ENCODE data around the gene TMEM165.

The TMEM165 gene

GRCh38 chr4:55397520-55398321 is 2.0 kb downstream of the TMEM165 start (continued):
- TF ChIP-seq MZF1 (tag by site-specific recombination; IDR thresholded peaks at IDR 0.05; ENCODE audit: borderline replicate concordance): no peak
- TF ChIP-seq ZNF148 (tag by site-specific recombination; IDR thresholded peaks at IDR 0.05; ENCODE audit: borderline replicate concordance): no peak
- TF ChIP-seq PRDM10 (tag by site-specific recombination; IDR thresholded peaks at IDR 0.05): peak; percentile 78
- no peak for TF ChIP-seq ZNF391 (tag by site-specific recombination; IDR thresholded peaks at IDR 0.05; ENCODE audit: borderline replicate concordance, low read depth)
- TF ChIP-seq PBX3 (CRISPR knock-in tag; IDR thresholded peaks at IDR 0.05): no peak
- TF ChIP-seq ZNF133 (tag by site-specific recombination; IDR thresholded peaks at IDR 0.05): no peak
- TF ChIP-seq BCL6B (tag by site-specific recombination; IDR thresholded peaks at IDR 0.05): no peak
- TF ChIP-seq ZNF830 (tag by site-specific recombination; IDR thresholded peaks at IDR 0.05; ENCODE audit: low read depth): no peak
- TF ChIP-seq ZNF416 (tag by site-specific recombination; IDR thresholded peaks at IDR 0.05): no peak
- TF ChIP-seq GFI1B (tag by site-specific recombination; IDR thresholded peaks at IDR 0.05): no peak
- TF ChIP-seq ZNF280D (tag by site-specific recombination; IDR thresholded peaks at IDR 0.05): peak; percentile 59; the same call in 1 of the 2 replicates
- TF ChIP-seq ZNF501 (tag by site-specific recombination; IDR thresholded peaks at IDR 0.05): no peak
- no peak for TF ChIP-seq ZNF23 (tag by site-specific recombination; IDR thresholded peaks at IDR 0.05; ENCODE audit: borderline replicate concordance)
- 0 out of 2 replicates have a peak, but pooled peaks have one; percentile 18 for TF ChIP-seq ZSCAN5A (tag by site-specific recombination; IDR thresholded peaks at IDR 0.05)
- 0 out of 2 replicates have a peak, but pooled peaks have one; percentile 19 for TF ChIP-seq ZSCAN4 (tag by site-specific recombination; IDR thresholded peaks at IDR 0.05)
- no peak for TF ChIP-seq ZNF16 (tag by site-specific recombination; IDR thresholded peaks at IDR 0.05; ENCODE audit: low read depth)
- no peak for TF ChIP-seq ZNF239 (tag by site-specific recombination; IDR thresholded peaks at IDR 0.05)
- TF ChIP-seq ZNF324 (tag by site-specific recombination; IDR thresholded peaks at IDR 0.05): no peak
- TF ChIP-seq ZBTB26 (tag by site-specific recombination; optimal IDR thresholded peaks at IDR 0.05): no peak
- TF ChIP-seq PRDM1 (tag by site-specific recombination; IDR thresholded peaks at IDR 0.05): peak; percentile 100
- TF ChIP-seq ZNF529 (tag by site-specific recombination; IDR thresholded peaks at IDR 0.05; ENCODE audit: insufficient replicate concordance): no peak
- TF ChIP-seq ZNF660 (tag by site-specific recombination; IDR thresholded peaks at IDR 0.05): no peak

Measured in HEK293 (cell line).